NCI-H345 (cell line): ENCODE results near the gene MRTFA.
"Not testable (repeated sequence)": the region's sequence is repeated elsewhere in the genome, so short reads cannot be mapped to it uniquely, and the experiment has no call there.

Experiments
- DNase-seq: peaks from one replicate; lab custom pipeline; 2025; lab: John Stamatoyannopoulos, UW

The MRTFA gene

DNA sequence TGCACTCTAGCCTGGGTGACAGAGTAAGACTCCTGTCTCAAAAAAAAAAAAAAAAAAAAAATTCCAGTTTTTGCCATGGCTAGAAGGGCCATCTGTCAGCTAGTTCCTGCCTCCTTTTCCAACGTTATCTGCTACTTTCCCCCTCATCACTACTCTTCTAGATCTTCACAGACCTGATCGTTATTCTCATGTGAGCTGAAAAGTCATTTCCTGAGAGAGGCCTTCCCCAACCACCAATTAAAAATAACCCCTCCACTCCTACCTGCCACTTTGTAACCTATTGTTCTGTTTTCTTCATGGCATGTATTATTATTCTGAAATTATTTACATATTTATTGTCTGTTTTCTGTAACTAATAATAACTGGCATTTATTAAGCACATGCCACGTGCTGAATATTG lies 241.9 kb downstream of the MRTFA start:
- DNase-seq, result no peak

DNA sequence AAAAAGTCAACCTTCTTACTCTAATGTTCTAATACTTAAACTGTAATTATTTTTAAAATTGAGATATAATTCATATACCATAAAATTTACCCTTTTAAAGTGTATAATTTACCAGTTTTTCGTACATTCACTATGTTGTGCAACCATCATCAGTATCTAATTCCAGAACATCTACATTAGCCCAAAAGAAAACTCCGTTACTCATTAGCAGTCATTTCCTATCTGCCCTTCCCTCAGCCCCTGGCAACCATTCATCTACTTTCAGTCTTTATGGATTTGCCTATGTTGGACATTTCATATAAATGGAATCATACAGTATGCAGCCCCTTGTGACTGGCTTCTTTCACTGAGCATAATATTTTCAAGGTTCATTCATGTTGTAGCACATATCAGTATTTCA lies 243.9 kb downstream of the MRTFA start:
- no peak for DNase-seq

DNA sequence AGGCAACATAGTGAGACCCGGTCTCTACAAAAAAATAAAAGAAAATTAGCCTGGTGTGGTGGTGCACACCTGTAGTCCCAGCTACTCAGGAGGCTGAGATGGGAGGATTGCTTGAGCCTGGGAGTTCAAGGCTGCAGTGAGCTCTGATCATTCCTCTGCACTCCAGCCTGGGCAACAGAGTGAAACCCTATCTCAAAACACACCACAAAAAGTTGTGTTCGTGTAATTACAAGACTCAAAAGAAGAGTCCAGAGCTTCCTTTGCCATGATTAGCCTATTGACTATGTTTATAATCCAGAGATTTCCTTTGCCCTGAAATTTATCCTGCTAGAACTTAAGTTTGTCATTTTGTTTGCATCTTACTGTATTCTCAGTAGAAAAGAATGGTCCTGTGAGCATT lies 245.1 kb downstream of the MRTFA start:
- no peak for DNase-seq

DNA sequence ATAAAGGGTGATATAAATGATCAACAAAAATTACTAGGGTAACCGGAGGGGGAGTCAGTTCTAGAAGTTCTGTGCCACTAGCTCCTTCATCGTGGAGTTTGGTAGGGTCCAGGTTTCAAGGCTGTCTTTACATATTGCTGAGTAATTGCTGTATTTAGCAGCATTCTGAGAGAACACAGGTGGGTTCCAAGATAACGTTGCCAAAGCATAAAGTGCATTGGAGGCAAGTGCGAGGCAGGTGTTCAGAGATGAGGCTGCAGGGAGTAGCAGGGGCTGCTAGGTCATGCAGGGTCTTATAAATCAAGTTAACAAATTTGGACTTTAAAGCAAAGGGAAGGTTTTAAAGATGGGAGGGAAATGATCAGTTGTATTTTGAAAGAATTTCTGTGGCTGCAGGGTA lies 248.3 kb downstream of the MRTFA start:
- no peak for DNase-seq

DNA sequence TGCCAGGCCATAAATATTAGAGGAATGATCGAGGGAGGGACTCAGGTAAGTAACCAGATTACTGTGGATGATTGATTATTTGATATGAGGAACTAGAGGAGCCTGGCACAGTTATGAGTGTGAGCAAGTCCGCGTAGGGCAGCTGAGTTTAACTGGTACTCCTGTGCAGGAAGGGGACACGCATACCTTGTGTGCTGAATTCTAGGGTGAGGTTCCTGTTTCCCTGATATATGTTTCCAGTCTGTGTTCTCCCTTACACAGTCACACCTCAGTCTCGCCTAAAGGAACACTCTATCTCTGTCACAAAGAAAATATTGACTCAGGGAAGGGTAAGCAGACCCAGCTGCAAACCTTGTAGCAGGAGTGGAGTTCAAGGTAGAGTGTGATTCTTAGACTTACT lies 248.8 kb downstream of the MRTFA start:
- DNase-seq, result no peak

DNA sequence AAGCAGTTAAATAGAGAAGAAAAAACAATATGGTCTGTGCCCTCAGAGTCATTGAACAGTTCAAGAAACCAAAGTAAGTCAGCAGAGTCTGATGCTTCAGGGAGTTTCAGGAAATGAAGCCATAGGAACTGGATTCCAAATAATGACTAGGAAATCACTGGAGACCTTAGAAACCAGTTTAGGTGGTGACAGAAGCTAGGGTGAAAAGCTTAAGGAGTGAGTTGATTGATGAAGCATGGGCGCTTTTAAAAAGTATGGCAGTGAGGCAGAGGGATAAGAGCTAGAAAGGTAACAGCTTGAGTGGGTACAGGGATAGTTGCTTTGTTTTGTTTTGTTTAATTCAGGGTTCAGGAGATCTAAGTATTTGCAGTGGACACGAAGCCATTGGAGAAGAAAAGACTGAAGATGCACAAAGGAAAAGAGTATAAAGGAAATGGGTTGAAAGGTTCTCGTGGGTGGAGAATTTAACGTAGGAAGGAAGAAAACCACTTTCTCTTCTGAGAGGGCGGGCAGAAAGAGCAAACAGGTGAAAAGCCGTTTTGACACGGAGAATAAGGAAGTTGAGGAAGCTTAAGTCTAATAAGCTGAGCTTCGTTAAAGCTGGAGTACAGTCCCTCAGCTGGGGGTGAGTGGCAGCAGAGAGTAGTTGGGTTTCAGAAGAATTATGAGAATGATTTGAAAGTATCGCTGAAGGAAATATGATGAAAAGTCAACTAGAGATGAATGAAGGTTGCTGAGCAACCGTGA lies 251.3 kb downstream of the MRTFA start:
- no peak for DNase-seq

DNA sequence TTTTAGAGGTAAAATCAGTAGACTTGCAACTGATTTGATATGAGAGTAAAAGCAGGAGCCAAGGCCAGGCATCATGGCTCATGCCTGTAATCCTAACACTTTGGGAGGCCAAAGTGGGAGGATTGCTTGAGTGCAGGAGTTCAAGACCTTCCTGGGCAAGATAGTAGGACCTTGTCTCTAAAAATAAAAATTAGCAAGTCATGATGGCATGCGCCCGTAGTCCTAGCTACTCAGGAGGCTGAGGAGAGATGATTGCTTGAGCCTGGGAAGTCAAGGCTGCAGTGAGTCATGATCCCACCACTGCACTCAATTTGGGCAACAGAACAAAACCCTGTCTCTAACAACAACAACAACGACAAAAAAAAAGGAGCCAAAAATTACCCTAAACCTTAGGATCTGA lies 252.6 kb downstream of the MRTFA start:
- no peak for DNase-seq

DNA sequence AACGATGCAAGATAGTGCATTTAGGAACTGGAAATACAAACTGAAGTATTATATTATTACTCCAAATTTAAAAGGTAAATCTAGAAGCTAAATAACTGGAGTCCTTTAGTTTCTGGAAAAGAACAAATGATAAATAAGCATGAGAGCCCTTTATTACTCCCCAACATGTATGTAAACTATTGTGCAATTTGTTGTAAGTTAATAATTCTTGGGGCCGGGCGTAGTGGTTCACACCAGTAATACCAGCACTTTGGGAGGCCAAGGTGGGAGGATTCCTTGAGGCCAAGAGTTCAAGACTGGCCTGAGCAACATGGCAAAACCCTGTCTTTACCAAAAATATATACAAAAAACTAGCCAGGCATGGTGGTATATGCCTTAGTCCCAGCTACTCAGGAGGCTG lies 255.1 kb downstream of the MRTFA start:
- DNase-seq, result no peak

DNA sequence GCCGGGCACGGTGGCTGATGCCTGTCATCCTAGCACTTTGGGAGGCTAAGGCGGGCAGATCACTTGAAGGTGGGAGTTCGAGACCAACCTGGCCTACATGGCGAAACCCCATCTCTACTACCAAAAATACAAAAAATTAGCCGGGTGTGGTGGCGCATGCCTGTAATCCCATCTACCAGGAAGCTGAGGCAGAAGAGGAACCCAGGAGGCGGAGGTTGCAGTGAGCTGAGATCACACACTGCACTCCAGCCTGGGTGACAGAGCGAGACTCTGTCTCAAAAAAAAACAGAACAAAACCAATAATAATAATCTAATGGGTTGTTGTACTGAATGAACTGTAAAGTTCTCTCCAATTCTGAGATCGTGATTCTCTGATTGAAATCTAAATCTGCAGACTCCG lies 258.1 kb downstream of the MRTFA start:
- DNase-seq, result not testable (repeated sequence)

DNA sequence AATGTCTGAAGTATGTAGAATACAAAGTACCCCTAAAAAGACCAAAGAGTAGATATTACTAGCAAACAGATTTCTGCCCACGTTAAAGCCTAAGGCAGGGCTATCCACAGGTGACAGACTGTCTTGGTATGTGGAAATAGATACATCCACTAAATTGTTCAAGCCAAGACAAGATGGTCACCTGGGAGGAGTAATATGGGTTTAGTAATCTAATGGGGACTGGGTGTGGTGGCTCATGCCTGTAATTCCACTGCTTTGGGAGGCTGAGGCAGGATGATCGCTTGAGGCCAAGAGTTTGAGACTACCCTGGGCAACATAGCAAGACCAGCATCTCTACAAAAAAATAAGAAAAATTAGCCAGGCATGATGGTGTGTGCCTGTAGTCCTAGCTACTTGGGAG lies 258.6 kb downstream of the MRTFA start:
- DNase-seq, result no peak

DNA sequence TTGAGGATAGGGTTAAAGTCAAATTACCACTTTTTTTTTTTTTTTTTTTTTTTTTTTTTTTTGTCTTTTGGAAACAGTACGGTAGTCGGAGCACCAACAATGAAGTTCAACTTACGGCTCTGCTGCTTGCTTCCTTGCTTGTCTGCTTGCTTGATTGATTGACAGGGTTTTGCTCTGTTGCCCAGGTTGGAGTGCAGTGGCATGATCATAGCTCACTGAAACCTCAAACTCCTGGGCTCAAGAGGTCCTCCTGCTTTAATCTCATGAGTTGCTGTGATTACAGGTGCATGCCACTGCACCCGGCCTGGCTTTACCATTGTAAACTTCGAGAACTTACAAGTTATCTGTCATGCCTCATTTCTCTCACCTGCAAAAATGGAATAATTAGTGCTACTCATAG lies 260.4 kb downstream of the MRTFA start:
- DNase-seq, result no peak

DNA sequence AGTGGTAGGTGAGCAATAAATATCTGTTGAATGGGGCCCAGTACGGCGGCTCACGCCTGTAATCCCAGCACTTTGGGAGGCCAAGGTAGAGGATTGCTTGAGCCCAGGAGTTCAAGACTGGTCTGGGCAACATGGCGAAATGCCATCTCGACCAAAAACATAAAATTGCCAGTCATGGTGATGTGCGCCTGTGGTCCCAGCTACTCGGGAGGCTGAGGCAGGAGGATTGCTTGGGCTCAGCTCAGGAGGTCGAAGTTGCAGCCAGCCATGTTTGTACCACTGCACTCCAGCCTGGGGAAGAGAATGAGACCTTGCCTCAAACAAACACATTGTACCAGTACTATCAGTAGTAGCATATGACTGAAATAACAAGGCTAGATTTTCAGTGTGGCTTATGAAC lies 262.0 kb downstream of the MRTFA start:
- DNase-seq, result no peak

DNA sequence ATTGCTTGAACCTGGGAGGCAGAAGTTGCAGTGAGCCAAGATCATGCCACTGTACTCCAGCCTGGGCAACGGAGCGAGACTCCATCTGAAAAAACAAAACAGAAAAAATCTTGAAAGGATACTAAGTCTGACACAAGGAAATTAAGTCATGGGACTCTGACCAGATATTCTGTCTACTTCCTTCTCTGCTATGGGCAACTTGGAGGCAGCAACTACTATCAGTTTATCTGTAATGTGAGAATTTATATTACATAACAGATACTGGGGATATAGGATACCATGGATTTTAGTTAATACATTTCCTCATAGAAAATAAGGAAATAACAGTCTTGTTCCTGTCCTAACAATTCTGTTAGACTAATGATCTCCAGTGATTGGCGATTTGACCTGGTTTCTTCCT lies 267.7 kb downstream of the MRTFA start:
- DNase-seq, result no peak

DNA sequence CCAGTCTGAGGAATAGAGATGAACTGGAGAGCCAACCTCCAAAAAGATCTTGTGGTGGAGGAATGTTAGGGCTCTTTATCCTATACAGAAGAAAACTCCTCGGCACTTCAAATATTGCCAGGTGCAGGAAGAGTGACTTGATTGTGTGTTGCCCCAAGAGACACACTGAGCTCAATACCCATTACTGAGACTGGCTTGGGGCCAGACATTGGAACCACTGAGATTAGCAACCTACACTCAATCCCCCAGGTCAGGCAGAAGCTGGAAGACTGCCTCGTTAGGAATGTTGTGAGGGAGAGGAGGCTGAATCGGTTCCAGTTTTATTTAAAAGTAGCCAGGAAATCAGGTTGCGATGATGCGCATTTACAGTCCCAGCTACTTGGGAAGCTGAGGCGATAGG lies 268.5 kb downstream of the MRTFA start:
- DNase-seq, result no peak

DNA sequence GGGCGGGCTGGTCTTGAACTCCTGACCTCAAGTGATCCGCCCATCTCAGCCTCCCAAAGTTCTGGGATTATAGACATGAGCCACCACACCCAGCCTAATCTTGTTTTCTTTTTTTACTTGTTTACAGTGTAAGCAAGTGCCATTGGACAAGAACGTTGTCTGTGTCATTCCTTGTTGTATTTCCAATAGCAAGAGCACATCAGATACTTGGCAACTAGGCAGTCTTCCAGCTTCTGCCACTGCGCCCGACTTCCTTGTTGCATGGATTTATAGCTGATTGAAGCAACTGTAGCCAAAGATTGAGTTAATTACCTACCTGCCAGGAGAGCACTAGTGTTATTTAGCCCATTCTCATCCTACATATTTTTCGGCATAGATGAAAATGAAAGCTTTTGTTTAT lies 269.2 kb downstream of the MRTFA start:
- no peak for DNase-seq

DNA sequence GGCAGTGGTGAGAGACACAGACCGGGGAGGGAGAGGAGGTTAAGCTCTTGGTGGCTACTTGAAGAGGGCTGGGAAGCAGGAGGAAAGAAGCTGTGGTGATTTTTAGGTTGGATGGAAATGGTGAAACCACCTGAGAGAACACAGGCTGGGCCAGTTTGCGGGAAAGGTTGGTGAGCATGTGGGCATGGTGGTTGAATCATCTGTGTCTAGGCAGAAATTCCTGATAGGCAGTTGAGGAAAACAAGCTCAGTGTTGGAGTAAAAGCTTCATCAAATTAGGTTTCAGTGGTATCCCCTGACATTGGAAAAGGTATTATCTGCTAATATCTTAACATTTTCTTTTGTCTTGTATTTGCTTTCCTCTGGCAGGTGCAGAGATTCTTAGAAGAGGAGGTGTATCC lies 270.5 kb downstream of the MRTFA start:
- DNase-seq, result no peak

DNA sequence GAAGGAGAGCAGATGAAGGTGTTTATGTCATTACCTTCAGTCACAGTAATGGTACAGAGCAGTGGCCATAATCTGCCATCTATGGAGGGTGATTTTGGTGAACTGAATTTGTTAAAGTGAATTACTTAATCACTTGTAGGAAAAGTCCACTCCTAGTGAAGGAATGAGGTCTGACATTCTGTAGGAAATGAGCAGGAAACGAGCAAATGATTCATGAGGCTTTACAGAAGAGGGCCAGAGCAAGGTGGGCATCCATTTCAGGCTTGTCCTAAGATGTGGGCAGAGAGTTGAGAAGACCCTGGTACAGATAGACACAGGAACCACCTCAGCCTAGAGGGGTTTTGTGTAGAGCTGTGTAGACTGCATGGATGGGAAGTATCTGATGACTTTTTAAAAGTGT lies 272.1 kb downstream of the MRTFA start:
- DNase-seq, result no peak

DNA sequence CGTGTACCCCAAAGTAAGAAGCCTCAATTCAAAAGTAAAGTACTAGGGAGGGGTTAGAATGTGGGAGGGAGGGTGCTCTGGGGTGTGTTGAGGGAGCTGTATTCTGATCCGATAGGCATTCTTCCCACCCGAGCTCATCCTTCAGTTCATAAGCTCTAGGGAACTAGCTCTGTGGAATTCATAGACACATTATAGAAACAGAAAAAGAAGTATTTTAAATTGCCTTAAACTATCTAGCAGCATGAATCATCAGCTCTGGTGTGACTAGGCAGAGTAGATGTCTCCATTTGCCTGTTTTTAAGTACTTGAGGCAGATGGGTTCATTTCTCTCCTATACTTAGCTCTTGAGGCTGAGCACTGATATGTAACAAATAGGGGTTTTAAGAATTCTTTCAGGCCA lies 273.5 kb downstream of the MRTFA start:
- no peak for DNase-seq

DNA sequence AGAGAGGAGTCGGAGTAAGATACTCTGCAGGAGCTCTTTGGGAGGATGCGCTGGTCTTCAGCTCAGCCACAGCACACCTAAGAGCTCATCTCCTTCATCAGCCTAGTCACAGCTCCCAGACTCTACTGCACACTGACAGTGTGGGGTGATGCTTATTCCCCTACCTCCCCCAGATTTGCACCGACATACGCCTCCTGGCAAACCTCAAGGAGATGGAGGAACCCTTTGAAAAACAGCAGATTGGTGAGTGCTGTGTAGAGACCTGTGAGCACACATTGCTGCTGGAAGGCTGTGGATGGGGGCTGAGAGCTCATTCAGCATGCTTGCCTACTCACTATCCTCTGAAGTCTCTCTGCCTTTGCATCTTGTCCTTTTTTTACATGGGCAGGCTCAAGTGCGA lies 275.4 kb downstream of the MRTFA start:
- no peak for DNase-seq
